ENCODE data around the gene CCDC183.
"Not testable (repeated sequence)": the region's sequence is repeated elsewhere in the genome, so short reads cannot be mapped to it uniquely, and the experiment has no call there.

Gene CCDC183

DNA sequence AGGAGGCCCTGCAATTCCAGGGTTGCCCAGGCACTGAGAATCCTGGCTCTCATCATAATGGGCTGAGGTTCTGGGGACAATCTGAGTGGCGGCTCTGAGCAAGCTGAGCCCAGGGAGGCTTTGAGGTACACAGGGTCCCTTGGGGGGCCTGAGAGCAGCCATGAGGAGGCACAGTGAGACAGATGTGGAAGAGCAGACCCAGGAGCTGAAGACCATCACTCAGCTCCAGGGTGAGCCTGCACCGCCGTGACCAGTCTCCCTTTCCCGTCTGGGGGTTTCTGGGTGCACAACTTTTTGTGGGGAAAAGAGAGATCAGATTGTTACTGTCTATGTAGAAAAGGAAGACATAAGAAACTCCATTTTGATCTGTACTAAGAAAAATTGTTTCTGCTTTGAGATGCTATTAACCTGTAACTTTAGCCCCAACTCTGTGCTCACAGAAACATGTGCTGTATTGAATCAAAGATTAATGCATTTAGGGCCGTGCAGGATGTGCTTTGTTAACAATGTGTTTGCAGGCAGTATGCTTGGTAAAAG is at the start of gene CCDC183:
Gene CCDC183, plus strand, starts transcription at position 101 of the 537 bp plus-strand sequence. Its CDS starts 60 bp downstream, at position 161.
- no peak for DNase-seq

DNA sequence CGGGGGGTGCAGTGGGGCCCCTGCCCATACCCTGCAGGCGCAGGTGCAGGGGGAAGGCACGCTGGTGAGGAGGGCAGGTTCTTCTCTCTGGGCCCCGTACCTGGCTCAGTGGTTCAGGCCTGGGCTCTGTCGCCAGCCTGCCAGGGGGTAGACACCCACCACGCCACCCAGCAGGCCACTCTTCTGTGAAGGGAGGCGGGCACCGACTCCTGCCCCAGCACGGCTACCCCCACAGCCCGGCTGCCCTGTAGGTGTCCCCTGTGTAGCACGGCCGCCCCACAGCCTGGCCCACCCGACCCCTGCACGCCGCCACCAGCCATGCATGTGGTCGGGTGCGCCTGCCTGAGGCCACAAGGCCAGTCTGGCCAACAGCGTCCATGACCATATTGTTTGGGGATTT is 49.5 kb upstream of the CCDC183 start:
- DNase-seq = no peak

DNA sequence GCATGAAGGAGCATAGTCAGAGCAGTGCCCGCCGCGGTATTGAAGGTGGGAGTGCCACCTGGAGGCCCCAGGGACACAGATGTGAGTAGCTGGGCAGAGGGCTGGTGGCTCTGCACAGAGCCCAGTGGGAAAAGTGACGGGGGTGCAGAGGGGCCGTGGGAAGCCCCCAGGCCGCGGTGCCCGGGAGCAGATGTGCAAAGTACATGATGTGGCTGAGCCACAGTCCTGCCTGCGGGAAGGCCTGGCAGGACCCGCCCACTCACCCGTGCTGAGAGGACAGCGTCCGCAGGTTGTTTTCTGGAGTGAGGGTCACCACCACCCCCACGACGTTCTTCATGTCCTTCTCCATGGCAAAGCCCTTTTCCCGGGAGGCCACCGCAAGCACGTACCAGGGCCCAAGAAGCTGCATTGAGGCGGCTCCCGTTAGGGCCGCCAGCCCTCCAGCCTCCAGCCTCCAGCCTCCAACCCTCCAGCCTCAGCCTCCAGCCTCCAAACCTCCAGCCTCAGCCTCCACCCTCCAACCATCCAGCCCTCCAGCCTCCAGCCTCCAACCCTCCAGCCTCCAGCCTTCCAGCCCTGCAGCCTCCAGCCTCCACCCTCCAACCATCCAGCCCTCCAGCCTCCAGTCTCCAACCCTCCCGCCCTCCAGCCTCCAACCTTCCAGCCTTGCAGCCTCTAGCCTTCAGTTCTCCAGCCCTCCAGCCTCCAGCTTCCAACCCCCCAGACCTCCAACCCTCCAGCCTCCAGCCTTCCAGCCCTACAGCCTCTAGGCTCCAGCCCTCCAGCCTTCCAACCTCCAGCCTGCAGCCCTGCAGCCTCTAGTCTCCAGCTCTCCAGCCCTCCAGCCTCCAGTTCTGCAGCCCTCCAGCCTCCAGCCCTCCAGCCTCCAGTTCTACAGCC is 48.7 kb upstream of the CCDC183 start:
- no peak for DNase-seq

DNA sequence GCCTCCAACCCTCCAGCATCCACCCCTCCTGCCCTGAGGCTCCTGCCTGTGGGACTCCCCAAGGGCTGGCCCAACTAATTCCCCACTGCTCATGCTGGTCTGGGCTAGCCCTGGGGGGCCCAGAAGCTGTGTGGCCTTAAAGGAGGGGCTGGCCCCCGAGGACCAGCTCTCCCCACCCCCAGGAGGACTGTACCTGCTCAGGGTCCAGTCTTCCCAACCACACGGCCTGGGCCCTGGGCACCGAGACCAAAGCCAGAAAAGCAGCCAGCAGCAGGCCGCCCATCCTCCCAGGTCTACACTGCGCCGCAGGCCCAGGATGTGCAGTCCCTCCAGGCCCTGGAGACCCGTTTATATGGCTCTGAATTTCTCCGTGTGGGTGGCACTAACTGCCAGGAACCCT is 47.9 kb upstream of the CCDC183 start, which contains the start of gene LCN6:
Gene LCN6, minus strand, starts transcription at position 325 of the 400 bp plus-strand sequence. Its CDS starts 42 bp downstream, at position 283.
- no peak for DNase-seq

DNA sequence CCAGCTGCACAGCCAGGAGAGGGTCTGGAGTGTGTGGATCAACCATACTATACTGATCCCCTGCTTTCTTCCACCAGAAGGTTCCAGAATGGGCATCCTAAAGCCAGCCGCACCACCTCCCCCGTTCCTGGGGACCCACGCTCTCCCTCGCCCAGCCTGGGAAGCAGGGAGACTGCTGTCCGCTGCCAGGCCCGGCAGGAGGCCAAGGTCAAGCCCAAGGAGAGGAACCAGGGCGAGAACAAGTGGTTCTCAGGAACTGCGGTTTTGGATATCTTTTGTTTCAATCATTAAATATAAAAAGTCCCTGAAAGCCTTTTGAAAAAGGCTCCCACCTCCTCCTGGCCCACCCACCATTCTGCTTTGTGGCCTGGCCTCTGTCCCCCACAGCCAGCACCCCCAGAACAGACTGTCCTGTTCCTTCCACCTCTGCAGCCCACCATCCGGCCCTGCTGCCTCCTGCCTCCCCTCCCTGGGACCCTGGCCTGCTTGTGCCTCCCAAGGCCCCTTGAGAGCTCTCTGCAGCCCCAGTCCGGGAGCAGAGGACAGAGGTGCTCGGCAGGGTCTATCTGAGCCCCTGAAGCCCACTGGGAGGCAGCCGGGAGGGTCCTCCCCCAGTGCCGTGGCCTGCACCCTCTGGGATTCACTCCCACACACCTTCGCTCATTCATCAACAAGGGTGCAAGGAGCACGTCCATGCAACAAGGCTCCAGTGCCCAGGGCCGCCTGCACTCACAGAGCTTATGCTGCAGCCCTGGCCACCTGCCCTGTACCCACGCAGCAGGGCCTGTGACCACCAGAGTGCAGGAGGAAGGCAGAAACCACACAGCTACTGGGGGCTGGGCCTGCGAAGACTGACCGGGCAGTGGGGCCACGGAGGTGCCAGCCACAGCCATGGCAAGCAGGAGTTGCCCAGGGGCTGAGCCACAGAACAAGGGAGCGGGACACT is 47.2 kb upstream of the CCDC183 start:
- no peak for DNase-seq

DNA sequence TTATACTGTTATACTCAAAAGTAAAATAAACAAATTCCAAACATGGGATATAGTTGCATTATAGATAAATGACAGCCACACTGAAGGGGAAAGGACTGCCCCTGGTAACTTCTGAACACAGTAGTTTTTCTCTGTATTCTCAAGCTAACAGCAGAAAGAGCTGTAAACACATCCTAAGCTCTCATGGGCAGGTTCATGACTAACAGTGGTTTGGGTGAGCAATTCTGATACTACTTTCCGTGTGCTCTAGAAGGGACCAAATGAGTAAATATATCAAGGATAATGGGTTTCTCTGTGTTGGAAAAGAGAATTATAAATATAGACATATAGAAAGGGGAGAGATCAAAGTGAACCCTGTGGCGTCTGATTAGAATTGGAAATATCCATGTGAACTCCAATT is 45.6 kb upstream of the CCDC183 start:
- no peak for DNase-seq

DNA sequence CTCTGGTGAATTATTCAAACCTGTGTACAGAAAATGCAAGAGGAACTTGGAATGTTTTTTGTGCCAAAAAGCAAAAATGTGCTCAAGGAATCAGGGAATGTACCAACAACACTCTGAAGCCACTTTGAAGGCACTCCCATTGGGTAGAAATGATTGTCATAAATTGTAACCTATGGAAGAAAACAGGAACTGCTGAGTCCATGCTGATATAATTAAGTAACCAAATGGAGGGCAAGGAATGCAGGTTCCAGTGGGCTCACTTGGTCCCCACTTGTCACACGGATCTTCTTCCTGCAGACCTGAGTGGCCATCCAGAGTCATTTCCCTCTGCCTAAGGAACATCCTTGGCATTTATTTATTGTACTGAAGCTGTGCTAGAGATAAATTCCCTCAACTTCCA is 44.9 kb upstream of the CCDC183 start:
- no peak for DNase-seq

DNA sequence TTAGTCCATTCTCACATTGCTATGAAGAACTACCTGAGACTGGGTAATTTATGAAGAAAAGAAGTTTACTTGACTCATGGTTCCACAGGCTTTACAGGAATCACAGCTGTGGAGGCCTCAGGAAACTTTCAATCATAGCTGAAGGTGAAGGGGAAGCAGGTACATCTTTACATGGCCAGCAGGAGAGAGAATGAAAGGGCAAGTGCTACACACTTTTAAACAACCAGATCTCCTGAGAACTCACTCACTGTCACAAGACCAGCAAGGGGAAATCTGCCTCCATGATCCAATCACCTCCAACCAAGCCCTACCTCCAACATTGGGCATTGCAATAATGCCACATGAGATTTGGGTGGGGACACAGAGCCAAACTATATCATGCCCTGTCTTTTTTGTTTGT is 44.3 kb upstream of the CCDC183 start:
- DNase-seq = no peak

DNA sequence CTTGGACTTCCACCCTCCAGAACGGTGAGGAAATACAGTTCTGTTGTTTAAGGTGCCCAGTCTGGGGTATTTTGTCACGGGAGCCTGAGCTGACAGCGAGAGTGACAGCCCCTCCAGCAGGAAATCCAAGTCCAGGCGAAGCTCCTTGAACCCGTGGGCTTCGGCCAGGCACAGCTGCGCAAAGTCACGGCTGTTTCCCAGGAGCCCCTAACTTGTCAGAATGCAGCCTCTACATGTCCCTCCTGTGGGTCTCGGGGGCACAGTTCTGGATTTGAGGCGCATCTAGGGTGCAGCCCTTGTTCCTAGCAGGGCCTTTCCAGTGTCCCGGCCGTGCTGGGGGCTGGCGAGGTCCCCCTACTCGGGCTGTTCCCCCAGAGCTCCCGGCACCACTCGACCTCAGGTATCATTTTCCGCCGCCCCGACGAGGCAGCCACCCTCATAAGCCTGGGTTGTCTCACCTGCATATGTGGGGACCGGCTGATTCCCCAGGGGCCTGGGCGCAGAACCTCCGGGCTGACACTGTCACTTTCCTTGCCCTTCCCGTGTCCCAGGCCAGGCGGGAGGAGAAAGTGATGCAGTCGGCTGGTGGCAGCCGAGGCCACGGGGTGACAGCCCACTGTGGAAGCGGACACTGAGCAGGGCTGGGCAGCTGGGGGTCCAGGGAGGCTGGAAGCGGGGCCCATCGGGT is 42.6 kb upstream of the CCDC183 start:
- DNase-seq = no peak

DNA sequence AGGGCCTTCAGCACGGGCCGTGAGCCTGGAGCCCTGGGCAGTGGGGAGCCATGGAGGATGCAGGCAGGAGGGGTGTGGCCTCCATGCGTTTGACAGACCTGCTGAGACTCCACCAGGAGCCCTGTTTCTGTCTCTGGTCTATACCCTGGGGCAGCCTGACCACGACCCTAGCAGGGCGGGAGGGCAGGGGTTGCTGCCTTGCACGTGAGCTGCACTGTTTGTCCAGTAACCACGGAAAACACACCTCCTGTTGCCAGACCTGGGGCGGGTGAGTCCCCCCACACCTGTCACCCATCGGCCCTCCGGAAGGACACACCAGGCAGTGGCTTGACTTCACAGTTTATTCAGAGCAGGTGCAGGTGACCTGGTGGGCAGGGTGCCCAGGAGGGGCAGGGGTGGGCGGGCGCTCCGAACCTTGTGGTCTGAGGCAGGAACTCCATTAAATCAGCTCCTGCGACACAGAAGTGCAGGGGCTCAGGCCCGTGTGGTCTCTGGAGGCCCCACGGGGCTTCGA is 42.0 kb upstream of the CCDC183 start:
- DNase-seq = no peak

DNA sequence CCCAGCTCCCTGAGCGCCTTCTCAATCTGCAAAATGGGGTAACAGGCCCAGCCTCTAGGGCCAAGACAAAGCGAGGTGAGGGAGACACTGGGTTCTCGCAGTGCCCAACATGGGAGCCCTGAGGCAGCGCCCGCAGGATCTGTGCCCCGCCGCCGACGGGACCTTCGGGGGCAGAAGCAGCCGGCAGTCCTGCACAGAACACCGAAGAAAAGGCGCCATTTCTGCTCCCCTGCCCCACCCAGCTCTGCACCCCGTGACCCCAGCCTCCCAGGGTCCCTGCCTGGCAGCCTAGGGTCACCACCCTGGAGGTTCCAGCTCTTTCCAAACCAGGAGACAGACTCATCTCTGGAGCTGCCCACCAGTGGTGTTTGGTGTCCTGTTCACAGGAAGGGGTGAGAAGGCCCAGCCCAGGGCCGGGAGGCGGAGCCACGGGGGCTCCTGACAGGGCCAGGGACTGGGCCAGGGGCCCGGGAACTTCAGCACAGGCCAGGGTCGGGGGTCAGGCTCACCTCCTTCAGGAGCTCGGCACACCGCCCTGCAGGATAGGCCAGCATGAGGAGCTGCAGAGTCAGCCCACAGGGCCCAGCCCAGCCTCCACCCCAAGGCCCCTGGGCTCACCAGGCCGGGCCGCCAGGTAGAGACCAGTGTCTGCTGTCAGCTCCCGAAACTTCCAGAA is 41.4 kb upstream of the CCDC183 start:
- DNase-seq = no peak

DNA sequence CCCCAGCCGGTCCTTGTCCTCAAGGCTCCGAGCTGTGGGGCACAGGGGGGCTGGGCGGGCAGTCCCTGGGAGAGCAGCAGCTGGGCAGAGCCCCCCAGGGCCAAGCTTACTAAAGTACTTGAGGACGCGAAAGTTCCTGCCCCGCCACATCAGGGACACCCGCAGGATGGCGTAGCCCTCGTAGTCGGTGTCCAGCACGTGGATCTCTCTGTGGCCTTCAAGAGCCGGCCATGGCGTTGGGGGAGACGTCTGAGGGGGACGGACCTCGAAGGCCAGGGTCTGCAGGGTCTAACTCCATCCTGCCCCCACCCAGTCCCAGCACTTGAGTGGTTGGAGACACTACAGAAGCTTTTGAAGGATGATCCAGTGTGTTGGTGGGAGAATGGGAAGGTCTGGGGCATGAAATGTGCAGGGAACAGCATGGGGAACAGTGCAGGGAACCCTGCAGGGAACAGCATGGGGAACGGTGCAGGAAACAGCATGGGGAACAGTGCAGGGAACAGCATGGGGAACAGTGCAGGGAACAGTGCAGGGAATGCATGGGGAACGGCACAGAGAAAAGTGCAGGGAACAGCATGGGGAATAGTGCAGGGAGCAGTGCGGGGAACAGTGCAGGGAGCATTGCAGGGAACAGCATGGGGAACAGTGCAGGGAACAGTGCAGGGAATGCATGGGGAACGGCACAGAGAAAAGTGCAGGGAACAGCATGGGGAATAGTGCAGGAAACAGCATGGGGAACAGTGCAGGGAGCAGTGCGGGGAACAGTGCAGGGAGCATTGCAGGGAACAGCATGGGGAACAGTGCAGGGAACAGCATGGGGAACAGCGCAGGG is 40.6 kb upstream of the CCDC183 start:
- DNase-seq = not testable (repeated sequence)

DNA sequence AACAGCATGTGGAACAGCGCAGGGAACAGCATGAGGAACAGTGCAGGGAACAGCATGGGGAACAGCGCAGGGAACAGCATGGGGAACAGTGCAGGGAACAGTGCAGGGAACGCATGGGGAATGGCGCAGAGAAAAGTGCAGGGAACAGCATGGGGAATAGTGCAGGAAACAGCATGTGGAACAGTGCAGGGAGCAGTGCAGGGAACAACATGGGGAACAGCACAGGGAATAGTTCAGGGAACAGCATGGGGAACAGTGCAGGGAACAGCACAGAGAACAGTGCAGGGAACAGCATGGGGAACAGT is 40.1 kb upstream of the CCDC183 start:
- DNase-seq = no peak

DNA sequence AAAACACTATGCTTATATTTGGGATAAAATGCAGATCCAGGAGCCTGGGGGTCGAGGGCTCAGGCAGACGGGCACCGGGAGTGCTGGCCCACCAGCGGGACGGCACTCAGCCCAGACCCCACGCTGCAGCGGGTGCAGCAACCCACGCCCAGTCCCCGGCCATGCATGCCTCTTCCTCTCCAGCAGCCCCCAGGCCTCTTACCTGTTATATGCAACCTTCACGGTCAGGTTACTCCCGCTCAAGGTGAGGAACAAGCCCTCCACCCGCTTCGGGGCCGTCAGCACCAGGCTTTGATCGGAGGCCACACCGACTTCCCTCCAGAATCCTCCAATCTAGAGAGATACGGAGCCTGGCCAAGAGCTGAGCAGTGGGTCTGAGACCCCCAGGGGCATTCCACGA is 39.3 kb upstream of the CCDC183 start:
- no peak for DNase-seq

DNA sequence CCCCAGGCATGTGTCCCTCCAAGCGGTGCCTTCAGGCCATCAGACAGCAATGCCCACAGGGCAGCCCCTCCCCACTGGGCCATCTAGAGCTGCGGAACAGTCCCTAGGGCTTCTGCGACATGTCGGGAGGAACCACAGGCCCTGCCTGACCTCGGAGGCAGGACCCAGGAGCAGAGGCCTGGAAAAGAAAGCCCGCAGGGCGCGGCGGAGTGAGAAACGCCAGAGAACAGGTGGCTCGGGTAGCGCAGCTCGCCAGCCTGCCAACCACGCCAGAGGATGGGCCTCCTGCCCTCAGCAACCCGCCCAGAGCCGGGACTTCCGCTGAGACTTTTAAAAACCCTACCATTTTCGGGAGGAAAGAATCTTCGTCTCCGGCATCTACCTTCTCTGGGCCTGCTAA is 38.8 kb upstream of the CCDC183 start:
- DNase-seq = no peak

DNA sequence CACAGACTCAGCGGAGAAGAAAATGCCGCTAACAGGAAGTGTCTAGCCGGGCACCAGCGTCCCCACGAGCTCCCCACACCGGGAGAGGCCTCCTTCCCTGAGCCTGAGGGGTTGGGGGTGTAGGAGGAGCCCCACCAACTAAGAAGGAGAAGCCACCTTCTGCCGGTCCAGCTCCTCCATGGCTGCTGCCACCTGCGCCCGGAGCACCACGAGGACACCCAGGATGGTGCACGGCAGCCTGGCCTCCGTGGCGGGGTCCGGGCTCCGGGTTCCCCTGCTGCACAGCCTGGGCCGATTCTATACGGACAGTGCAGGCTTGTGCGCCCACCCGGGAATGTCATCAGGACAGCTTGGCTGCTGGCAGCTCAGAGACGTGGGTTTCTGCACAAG is 38.4 kb upstream of the CCDC183 start:
- no peak for DNase-seq

DNA sequence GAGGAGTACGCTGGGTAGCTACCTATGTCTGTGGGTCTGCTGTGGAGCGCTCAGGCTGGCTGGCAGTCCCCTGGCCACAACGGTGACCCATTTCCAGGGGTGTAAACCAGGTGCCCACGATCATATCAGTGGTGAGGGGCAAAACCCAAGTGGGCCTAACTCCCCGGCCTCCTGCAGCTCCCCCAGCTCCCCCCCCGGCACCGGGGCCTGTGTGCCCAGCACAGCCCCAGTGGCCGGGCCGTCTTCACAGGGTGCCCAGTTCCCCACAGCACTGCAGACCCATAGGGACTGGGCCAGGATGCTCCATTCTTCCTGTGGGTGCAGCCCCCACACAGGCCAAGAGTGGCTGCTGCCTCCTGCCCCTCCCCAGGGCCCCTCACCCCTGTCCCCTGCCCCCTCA is 37.1 kb upstream of the CCDC183 start:
- DNase-seq = no peak

DNA sequence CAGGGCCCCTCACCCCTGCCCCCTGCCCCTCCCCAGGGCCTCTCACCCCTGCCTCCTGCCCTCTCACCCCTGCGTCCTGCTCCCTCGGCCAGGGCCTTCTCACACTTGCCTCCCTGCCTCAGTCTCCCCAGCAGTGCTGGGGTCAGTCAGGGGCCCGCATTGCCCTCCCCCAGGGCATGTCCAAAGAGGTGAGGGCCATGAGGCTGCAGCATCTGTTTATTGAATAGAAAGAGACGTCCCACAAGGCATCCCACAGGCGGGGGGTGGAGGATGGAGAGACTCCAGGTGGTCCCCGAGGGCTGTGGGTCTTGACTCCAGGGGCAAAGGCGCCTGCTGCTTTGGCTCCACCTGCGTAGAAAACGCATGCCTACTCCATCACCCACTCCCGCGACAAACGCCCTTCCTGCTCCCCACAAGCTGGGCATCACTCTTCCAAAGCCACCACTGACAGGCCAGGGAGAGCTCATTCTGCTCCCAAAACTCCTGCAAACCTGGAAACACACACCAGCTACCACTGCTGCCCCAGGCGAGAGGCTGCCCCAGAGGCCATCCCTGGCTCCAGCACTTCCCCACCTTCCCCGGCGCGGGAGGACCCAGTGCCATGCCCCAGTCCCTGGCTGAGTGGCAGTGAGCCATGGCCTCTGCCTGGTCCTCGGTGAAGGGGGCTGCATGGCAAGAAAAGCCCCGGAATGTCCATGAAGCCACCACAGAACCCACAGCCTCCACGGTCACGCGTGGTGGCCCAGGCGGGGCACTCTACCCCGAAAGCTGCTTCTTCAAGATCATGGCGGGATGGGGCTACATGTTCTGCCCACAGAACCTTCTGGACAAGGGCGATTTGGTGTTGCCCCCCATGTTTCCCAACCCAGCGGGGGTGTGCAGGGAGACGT is 36.5 kb upstream of the CCDC183 start:
- no peak for DNase-seq

DNA sequence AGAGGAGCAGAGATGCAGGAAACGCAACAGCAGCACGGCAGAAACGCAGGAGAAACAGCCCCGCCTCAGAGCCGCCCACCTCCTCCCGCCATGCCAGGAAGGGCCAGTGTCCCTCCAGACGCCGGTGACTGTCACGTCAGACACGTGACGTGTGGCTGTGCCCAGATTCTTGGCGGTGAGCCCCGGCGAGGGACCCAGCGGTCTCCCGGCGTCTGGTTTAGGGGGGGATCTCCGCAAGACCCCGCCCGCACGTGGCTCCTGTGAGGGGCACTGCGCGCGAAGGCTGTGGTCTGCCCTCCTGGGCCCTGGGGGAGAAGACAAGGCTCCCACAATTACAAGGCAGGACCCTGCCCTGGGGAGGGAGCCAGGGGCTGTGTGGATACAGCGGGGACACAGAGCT is 35.7 kb upstream of the CCDC183 start:
- DNase-seq = no peak
